T-helper 1 cell (primary cell): ENCODE measurements around the gene ADGRG1.

Experiments used
- DNase-seq, 5 donors: peaks; one replicate each; pipeline ENCODE4 v3.0.0-alpha.2; 2012 to 2020

Gene ADGRG1

DNA sequence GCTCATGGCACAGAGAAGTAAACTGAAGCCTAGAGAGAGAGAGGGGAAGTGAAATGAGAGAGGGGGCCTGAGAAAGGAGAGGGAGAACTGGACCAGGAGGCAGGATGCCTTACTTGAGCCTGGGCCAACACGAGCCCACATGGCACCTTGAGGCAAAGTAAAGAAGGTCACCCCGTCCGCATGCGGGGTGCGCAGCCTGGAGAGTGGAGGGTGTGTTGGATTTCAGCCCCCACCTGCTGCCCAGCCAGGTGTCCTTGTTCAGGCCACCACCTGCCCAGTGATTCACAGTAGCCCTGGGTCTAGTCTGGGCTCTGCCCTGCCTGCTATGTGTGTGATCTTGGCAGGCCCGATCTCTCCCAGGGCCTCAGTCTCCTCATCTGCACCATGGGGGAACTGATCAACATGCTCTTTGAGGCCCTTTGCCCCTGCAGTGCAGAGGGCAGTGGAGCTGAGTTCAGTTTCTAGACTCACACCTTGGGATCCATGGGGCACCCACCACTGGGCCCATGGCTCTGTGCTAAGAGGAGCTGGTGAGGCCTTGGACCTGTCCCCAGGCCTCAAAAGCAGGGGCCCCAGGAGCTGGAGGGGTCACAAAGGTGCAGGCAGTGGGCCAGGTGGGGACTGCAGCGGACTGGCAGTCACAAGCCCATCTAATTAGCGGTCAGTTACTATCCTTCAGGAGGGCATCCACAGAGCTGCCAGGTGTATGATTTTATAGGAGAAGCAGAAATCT, 56.4 kb downstream of the ADGRG1 start:
- DNase-seq = no peak

- DNase-seq = no peak
These were observed 57.2 kb downstream of the ADGRG1 start for GRCh38 chr16:57685633-57686032.

- DNase-seq = no peak
These were observed 58.1 kb downstream of the ADGRG1 start for GRCh38 chr16:57686577-57686976.

DNA sequence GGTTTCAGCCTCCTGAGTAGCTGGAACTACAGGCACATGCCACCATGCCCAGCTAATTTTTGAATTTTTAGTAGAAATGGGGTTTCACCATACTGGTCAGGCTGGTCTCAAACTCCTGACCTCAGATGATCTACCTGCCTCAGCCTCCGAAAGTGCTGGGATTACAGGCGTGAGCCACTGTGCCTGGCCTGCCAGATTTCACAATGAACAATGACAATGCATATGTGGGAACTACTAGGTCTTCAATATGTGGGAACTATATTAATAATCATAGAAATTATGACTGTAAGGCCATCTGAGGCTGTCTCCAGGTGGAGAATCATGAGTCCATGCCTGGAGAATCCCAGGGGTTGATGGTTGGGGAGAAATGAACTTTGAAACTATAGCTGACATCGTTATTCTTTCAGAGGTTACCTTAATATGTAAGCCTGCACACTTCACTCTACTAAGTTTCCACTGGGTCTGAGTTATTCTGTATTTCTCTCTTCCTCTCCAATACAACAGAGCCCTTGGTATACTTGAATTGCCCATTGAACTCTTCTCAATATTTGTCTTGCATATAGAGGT, 59.0 kb downstream of the ADGRG1 start:
- DNase-seq = no peak

- DNase-seq = no peak
These were observed 60.1 kb downstream of the ADGRG1 start for GRCh38 chr16:57688487-57688986.

GRCh38 chr16:57688987-57689761, 60.7 kb downstream of the ADGRG1 start:
- no peak for DNase-seq

- DNase-seq = peak in 1 of 5 donors; percentile 89
These were observed 61.5 kb downstream of the ADGRG1 start for GRCh38 chr16:57689762-57690558.

GRCh38 chr16:57690782-57691471, 62.5 kb downstream of the ADGRG1 start:
- DNase-seq = no peak

- no peak for DNase-seq
These were observed 64.2 kb downstream of the ADGRG1 start for GRCh38 chr16:57692636-57693035.

GRCh38 chr16:57693550-57693949, 65.1 kb downstream of the ADGRG1 start:
- no peak for DNase-seq

DNA sequence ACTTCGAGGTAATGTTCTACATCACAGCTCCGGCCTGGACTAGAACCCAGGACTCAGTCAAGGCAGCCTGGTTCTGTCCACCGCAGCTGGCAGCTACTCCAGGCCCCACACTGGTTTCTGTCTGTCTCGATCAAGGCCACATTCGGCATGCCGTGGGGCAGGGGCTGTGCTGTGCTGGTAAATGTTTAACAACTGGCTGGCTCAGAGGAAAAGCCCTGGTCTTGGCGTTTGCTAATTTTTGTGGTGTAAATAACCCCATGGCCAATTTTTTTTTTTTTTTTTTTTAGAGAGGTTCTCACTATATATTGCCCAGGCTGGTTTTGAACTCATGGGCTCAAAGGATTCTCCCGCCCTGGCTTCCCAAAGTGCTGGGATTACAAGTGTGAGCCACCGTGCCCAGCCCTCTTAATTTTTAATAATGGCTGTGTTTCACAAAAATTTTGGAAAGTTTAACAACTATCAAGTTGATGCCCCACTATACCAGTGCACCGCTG, 65.8 kb downstream of the ADGRG1 start:
- DNase-seq = no peak

DNA sequence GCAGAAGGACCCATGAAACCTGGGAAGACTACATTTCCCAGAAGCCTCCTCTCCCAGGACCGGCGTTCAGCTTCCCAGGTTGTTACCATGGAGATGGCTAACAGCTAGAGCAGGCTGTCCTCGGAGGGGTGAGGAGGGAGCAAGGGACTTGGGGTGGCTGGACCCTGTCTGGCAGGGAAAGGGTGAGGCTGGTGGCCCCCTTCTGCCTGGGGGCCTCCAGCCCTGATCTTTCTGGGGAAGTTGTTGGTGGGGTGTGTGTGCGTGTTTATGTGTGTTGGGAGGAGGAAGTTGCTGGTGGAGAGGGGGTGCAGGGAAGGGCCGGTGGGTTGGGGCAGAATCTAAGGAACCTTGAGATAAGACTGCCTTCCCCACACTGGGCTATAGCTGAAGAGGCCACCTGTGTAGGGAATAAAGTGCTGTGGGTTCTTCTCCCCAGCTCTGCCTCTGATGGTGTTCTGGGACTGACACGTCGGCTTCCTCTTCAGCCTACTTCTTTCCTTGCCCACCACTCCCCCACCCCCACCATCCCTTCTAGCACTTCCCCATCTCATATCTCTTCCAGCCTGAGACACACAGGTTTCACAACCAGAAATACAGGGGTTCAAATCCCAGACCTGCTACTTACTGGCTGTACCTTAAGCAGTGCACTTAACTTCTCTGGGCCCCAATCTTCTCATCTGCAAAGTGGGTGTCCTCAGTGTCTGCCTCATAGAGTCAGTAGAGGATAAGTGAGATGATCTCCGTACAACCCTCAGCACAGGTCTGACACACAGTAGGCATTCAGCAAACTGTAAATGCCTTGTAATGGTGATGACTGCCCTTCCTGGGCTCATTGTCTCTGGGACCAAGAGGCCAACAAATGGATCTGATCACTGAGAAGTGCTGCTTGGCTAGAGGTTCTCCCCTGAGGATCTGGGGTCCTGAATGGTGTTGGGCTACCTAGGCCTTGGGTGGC, 66.6 kb downstream of the ADGRG1 start, which contains the start of gene DRC7:
TSS of gene DRC7 (plus strand) at position 82 of the 955 bp plus-strand sequence. CDS start 3,144 bp downstream, outside the sequence.
- peak in 1 of 5 donors; percentile 33 for DNase-seq

GRCh38 chr16:57695680-57696069, 67.2 kb downstream of the ADGRG1 start:
- DNase-seq = no peak

GRCh38 chr16:57696240-57696639, 67.8 kb downstream of the ADGRG1 start:
- no peak for DNase-seq

DNA sequence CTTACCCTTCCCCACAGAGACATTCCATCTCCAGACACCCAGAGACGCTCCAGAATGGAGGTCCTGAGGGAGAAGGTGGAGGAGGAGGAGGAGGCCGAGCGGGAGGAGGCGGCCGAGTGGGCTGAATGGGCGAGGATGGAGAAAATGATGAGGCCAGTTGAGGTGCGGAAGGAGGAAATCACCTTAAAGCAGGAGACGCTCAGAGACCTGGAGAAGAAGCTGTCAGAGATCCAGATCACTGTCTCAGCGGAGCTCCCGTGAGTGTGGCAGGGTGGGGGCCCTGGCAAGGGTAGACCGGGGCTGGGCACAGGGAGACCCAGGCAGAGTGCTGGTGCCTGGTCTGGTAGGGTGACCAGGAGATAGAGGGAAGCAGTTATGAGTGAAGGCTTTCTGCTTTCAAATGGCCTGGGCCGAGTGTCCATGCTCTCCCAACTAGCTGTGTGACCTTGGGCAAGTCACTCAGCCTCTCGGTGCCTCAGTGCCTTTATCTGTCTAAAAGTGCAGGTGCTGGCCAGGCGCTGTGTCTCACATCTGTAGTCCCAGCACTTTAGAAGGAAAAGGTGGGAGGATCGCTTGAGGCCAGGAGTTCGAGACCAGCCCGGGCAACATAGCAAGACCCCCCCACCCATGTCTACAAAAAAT, 69.6 kb downstream of the ADGRG1 start:
- no peak for DNase-seq

- no peak for DNase-seq
These were observed 70.5 kb downstream of the ADGRG1 start for GRCh38 chr16:57698812-57699405.

DNA sequence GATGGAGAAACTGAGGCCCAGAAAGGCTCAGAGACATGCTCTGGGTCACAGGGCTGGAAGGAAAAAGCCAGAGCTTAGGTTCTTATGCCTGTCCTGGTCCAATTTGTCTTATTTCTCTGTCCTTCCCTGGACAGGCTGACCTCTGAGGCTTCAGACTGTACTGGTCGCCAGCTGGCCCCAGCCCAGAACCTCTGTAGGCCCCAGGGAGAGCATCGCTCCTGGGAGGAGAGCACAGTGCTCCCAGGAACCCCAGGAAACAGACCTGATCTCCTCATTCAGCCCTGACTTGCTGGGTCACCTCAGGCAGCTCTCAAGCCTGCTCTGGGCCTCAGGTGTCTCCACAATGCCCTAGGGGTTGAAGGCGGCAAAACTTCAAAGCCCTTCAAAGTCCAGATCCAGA, 71.1 kb downstream of the ADGRG1 start:
- DNase-seq = no peak

GRCh38 chr16:57699899-57700298, 71.5 kb downstream of the ADGRG1 start:
- DNase-seq = no peak

- DNase-seq = no peak
These were observed 72.5 kb downstream of the ADGRG1 start for GRCh38 chr16:57700781-57701551.
